Small intestine (tissue), 7 donors: ENCODE results near the gene TAP1. TPM values are rescaled to one million over a fixed set of nuclear protein-coding genes. Genes with fewer than 3 reads are reported as not detected.

Experiments used
- DNase-seq, 2 donors: peaks; one replicate each; pipeline versions ENCODE4 v3.0.0 to v3.0.0-alpha.2; 2013
- FAIRE-seq: peaks from 2 replicates; lab custom pipeline; 2012; peaks lifted over from hg19 to GRCh38; lab: Jason Lieb, UNC
- H3K27ac ChIP-seq, 3 donors: one replicate each; pipeline ENCODE4 v1.5.1; 2013; ENCODE audit warnings: low read length in 2 of 3, mild to moderate bottlenecking in 2 of 3, control low read depth in 1 of 3, inconsistent platforms in 1 of 3, low read depth in 1 of 3, moderate library complexity in 1 of 3
- H3K27me3 ChIP-seq, 3 donors: one replicate each; pipeline ENCODE4 v1.6.1; 2013; ENCODE audit warnings: low read length in 3 of 3, inconsistent platforms in 1 of 3; ENCODE audit not compliant: control insufficient read depth in 3 of 3, insufficient read depth in 3 of 3
- H3K36me3 ChIP-seq, 3 donors: one replicate each; pipeline ENCODE4 v1.6.1; 2013; ENCODE audit warnings: low read length in 3 of 3, inconsistent platforms in 1 of 3, low read depth in 1 of 3, mild to moderate bottlenecking in 1 of 3, moderate library complexity in 1 of 3; ENCODE audit not compliant: control insufficient read depth in 3 of 3, insufficient read depth in 2 of 3
- H3K4me1 ChIP-seq, 3 donors: one replicate each; pipeline ENCODE4 v1.6.1; 2013; ENCODE audit warnings: low read length in 2 of 3, inconsistent platforms in 1 of 3, low read depth in 1 of 3, mild to moderate bottlenecking in 1 of 3, moderate library complexity in 1 of 3; ENCODE audit not compliant: control insufficient read depth in 3 of 3, insufficient read depth in 2 of 3
- H3K4me3 ChIP-seq, 3 donors: one replicate each; pipeline ENCODE4 v1.5.1; 2013; ENCODE audit warnings: low read length in 3 of 3, control low read depth in 1 of 3, inconsistent platforms in 1 of 3, low read depth in 1 of 3, mild to moderate bottlenecking in 1 of 3, moderate library complexity in 1 of 3
- H3K9me3 ChIP-seq, 2 donors: one replicate each; pipeline ENCODE4 v1.6.1; 2013; ENCODE audit warnings: low read depth in 1 of 2, low read length in 1 of 2; ENCODE audit not compliant: control insufficient read depth in 2 of 2, insufficient read depth in 1 of 2
- WGBS, 3 donors: extraction: QIAGEN DNeasy Blood & Tissue Kit; methylation state at CpG; one replicate each; pipeline ENCODE4 v1.1.7; 2013; 5-methylcytosine and 5-hydroxymethylcytosine counted together
- polyA plus RNA-seq, 4 donors: library from polyadenylated mRNA; stranded (reverse) in 3 of 4; unstranded in 1 of 4; fragments of 200-250 nt in 3 of 4; fragments of 120-200 nt in 1 of 4; gene quantifications; one replicate each; pipeline versions ENCODE4 v1.2.1 to v1.2.3, GENCODE V29; 2013
- donor health status: healthy with polysubstance abuse.
- donor health status: control.
- donor health status: control.
- donor health status: Bipolar disorder and iron deficiency.
- donor health status: healthy.

Gene TAP1
- polyA plus RNA-seq, 4 donors, result 20.2 to 157 (median 92.1) TPM

- FAIRE-seq, result no peak
- H3K4me3 ChIP-seq, result peak overlapping the region in 2 of 3 donors; percentile 90 to 91
- DNase-seq, result no peak
- no peaks in the 10 kb centered on the region for H3K9me3 ChIP-seq
- WGBS, 3 donors, result 80 to 89% (median 89%) methylated on average over 6 of the region's 6 CpGs
- no peaks in the 10 kb centered on the region for H3K27me3 ChIP-seq
- H3K36me3 ChIP-seq, result peaks cover 8 to 33% (median 10%) of the 10 kb centered on the region in 3 donors
- H3K27ac ChIP-seq, result peak overlapping the region in 1 of 3 donors; percentile 56
- H3K4me1 ChIP-seq, result peaks cover 7 to 18% (median 8%) of the 10 kb centered on the region in 3 donors
Observed at GRCh38 chr6:32842021-32842650, 11.4 kb downstream of the TAP1 start.

- H3K27ac ChIP-seq, result peak overlapping the region in 2 of 3 donors; percentile 24 to 79
- FAIRE-seq (no peak), DNase-seq (no peak)
- peaks cover 7 to 18% (median 10%) of the 10 kb centered on the region in 3 donors for H3K4me1 ChIP-seq
- no peaks in the 10 kb centered on the region for H3K9me3 ChIP-seq
- peaks cover 5 to 23% (median 8%) of the 10 kb centered on the region in 3 donors for H3K36me3 ChIP-seq
- H3K27me3 ChIP-seq, result no peaks in the 10 kb centered on the region
- 68 to 74% (median 70%) methylated on average over 8 to 9 of the region's 9 CpGs for WGBS, 3 donors
- H3K4me3 ChIP-seq, result no peak overlapping the region
Observed at GRCh38 chr6:32840604-32841246, 12.8 kb downstream of the TAP1 start.

- peaks cover 5 to 18% (median 10%) of the 10 kb centered on the region in 3 donors for H3K4me1 ChIP-seq
- 82 to 87% (median 82%) methylated on average over 15 of the region's 15 CpGs for WGBS, 3 donors
- H3K4me3 ChIP-seq, result no peak overlapping the region
- no peaks in the 10 kb centered on the region for H3K9me3 ChIP-seq
- peaks cover 5 to 27% (median 19%) of the 10 kb centered on the region in 3 donors for H3K36me3 ChIP-seq
- no peaks in the 10 kb centered on the region for H3K27me3 ChIP-seq
- H3K27ac ChIP-seq, result peak overlapping the region in 1 of 3 donors; percentile 96
- DNase-seq (no peak), FAIRE-seq (no peak)
Observed at GRCh38 chr6:32839356-32839755, 14.1 kb downstream of the TAP1 start.

GRCh38 chr6:32838114-32838958 is 15.2 kb downstream of the TAP1 start, which contains the start of gene TAP2:
Gene TAP2 (minus strand): TSS chr6:32838739. CDS start chr6:32838233, 506 bp downstream.
- peak within 1 kb of the TSS; percentile 73 to 92 (median 84) for H3K4me3 ChIP-seq
- no peaks in the 10 kb centered on the region for H3K27me3 ChIP-seq
- 0 to 1% (median 0%) methylated on average over 52 to 57 of the region's 57 CpGs for WGBS, 3 donors
- FAIRE-seq (no peak), DNase-seq (peak; percentile 94 to 98)
- peaks cover 5 to 18% (median 10%) of the 10 kb centered on the region in 3 donors for H3K4me1 ChIP-seq
- peak within 1 kb of the TSS; percentile 61 to 96 (median 89) for H3K27ac ChIP-seq
- H3K36me3 ChIP-seq, result peaks cover 5 to 27% (median 23%) of the 10 kb centered on the region in 3 donors
- no peaks in the 10 kb centered on the region for H3K9me3 ChIP-seq

- H3K27ac ChIP-seq, result peak overlapping the region; percentile 38 to 96 (median 89)
- 6 to 20% (median 13%) methylated on average over 12 of the region's 12 CpGs for WGBS, 3 donors
- H3K9me3 ChIP-seq, result no peaks in the 10 kb centered on the region
- peak overlapping the region; percentile 73 to 92 (median 84) for H3K4me3 ChIP-seq
- H3K36me3 ChIP-seq, result peaks cover 5 to 24% (median 23%) of the 10 kb centered on the region in 3 donors
- FAIRE-seq, result no peak
- peaks cover 5 to 15% (median 10%) of the 10 kb centered on the region in 3 donors for H3K4me1 ChIP-seq
- peak in 1 of 2 donors; percentile 31 for DNase-seq
- H3K27me3 ChIP-seq, result no peaks in the 10 kb centered on the region
Observed at GRCh38 chr6:32837651-32838113, 15.8 kb downstream of the TAP1 start.

GRCh38 chr6:32836873-32837272 is 16.6 kb downstream of the TAP1 start:
- H3K36me3 ChIP-seq, result peaks cover 0 to 23% (median 21%) of the 10 kb centered on the region in 3 donors
- FAIRE-seq (no peak), DNase-seq (peak in 1 of 2 donors; percentile 20)
- no peak overlapping the region for H3K4me3 ChIP-seq
- H3K9me3 ChIP-seq, result no peaks in the 10 kb centered on the region
- 15 to 60% (median 29%) methylated on average over 2 of the region's 2 CpGs for WGBS, 3 donors
- no peak overlapping the region for H3K27ac ChIP-seq
- H3K4me1 ChIP-seq, result peaks cover 2 to 7% (median 5%) of the 10 kb centered on the region in 3 donors
- H3K27me3 ChIP-seq, result no peaks in the 10 kb centered on the region

- Histone ChIP-seq H3K9me3 (no peaks in the 10 kb centered on the region), H3K4me3 (no peak overlapping the region), H3K27me3 (no peaks in the 10 kb centered on the region), H3K36me3 (peaks cover 0 to 29% (median 15%) of the 10 kb centered on the region in 3 donors), H3K27ac (no peak overlapping the region), H3K4me1 (peaks cover 0 to 5% (median 2%) of the 10 kb centered on the region in 3 donors)
- no peak for DNase-seq
- WGBS, 3 donors, result 93 to 96% (median 94%) methylated on average over 16 of the region's 16 CpGs
- no peak for FAIRE-seq
Observed at GRCh38 chr6:32835167-32835893, 18.2 kb downstream of the TAP1 start.
